NB4 (cell line): ENCODE results near the gene STAP2.
"Not testable (repeated sequence)": the region's sequence is repeated elsewhere in the genome, so short reads cannot be mapped to it uniquely, and the experiment has no call there.

Source experiments
- DNase-seq: peaks from one replicate; pipeline ENCODE4 v3.0.0; 2010; ENCODE audit warnings: low read depth
- H3K4me3 ChIP-seq: one replicate; pipeline ENCODE4 v1.5.1; 2011; ENCODE audit warnings: mild to moderate bottlenecking, low read depth, low read length, moderate library complexity
- MYC ChIP-seq: IDR thresholded peaks from 2 replicates; pipeline ENCODE4 v1.6.1; 2011; ENCODE audit warnings: low read depth, low read length
- POLR2A ChIP-seq: IDR thresholded peaks from 2 replicates; pipeline ENCODE4 v1.6.1; 2011; ENCODE audit warnings: mild to moderate bottlenecking; ENCODE audit not compliant: insufficient read length; ENCODE audit errors: extremely low read depth
- TF ChIP-seq, protein P1 (sequence below): IDR thresholded peaks from one replicate; pipeline ENCODE4 v1.5.1; 2012; ENCODE audit warnings: low read depth, low read length
- TF ChIP-seq, protein P2 (sequence below): IDR thresholded peaks from 2 replicates; pipeline ENCODE4 v1.6.1; 2011; ENCODE audit warnings: low read depth, low read length

The STAP2 gene

DNA sequence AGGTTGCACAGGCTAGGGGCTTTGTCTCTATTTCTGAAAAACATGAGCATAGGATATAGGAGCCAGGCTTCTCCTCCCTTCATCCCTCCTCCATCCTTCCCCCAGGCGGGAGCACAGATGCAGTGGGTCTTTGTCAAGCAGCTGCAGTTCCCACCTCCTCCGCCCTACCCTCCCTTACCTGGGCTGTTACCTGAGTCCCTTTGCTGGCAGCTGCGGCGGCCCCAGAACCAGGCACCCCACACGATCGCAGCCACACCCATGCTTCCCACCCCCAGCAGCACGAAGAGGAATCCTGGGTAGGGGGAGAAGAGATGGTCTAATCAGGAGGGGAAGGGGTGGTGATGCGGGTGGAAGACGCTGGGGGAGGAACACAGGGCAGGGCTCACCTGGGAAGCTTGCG lies 44.2 kb downstream of the STAP2 start:
- H3K4me3 ChIP-seq = no peak overlapping the region
- no peak for DNase-seq
- no peak for TF ChIP-seq MYC
- TF ChIP-seq, protein P1, sequence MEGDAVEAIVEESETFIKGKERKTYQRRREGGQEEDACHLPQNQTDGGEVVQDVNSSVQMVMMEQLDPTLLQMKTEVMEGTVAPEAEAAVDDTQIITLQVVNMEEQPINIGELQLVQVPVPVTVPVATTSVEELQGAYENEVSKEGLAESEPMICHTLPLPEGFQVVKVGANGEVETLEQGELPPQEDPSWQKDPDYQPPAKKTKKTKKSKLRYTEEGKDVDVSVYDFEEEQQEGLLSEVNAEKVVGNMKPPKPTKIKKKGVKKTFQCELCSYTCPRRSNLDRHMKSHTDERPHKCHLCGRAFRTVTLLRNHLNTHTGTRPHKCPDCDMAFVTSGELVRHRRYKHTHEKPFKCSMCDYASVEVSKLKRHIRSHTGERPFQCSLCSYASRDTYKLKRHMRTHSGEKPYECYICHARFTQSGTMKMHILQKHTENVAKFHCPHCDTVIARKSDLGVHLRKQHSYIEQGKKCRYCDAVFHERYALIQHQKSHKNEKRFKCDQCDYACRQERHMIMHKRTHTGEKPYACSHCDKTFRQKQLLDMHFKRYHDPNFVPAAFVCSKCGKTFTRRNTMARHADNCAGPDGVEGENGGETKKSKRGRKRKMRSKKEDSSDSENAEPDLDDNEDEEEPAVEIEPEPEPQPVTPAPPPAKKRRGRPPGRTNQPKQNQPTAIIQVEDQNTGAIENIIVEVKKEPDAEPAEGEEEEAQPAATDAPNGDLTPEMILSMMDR = no peak
- TF ChIP-seq, protein P2, sequence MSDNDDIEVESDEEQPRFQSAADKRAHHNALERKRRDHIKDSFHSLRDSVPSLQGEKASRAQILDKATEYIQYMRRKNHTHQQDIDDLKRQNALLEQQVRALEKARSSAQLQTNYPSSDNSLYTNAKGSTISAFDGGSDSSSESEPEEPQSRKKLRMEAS = no peak

DNA sequence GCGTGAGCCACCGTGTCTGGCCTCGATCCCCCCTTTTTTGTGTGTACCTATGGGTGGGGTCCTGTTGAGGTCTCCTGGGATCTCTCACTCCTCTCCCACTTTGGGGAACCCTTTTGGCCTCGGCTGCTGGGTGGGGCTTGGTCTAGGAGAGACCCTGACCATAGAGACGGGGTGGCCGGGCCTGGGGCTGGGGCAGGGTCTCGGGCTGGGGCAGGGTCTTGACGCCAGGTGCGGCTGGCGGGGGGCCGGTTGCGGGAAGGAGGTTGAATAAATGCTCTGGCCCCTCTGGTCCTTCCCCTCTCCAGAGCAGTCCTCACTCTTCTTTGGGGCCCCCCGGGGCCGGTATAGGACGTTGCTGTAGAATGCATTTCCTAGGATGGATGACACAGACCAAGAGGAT lies 46.1 kb downstream of the STAP2 start:
- no peak overlapping the region for H3K4me3 ChIP-seq
- no peak for DNase-seq
- TF ChIP-seq, protein P2 = no peak
- TF ChIP-seq MYC (no peak), POLR2A (no peak)
- TF ChIP-seq, protein P1 = no peak

DNA sequence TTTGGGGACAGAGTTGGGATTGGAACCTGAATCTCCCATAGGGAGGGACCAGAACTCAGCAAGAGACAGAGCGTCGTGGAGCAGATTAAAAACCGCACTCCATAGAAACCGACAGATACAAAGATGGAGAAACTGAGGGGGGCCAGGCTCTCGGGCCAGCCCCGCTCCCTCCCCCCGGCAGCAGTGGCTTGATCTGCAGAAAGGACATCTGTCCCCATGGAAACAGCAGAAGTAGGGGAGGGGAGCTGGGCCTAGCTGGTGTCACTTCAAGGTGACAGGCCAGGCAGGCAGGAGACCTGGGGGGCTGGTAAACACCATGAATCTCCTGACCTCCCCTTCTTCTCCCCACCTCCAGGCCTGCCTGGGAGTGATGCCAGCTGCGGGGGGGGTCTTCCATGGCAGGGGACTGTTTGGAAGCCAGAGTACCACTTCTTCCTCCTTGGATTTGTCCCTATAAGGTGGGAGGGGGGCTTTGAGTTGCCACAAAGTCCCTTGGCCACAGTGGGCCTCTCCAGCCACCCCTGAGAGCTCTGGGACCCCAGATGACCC lies 47.4 kb downstream of the STAP2 start:
- DNase-seq = no peak
- no peak overlapping the region for H3K4me3 ChIP-seq
- TF ChIP-seq MYC (no peak), POLR2A (no peak)
- TF ChIP-seq, protein P2 = no peak
- TF ChIP-seq, protein P1 = no peak

DNA sequence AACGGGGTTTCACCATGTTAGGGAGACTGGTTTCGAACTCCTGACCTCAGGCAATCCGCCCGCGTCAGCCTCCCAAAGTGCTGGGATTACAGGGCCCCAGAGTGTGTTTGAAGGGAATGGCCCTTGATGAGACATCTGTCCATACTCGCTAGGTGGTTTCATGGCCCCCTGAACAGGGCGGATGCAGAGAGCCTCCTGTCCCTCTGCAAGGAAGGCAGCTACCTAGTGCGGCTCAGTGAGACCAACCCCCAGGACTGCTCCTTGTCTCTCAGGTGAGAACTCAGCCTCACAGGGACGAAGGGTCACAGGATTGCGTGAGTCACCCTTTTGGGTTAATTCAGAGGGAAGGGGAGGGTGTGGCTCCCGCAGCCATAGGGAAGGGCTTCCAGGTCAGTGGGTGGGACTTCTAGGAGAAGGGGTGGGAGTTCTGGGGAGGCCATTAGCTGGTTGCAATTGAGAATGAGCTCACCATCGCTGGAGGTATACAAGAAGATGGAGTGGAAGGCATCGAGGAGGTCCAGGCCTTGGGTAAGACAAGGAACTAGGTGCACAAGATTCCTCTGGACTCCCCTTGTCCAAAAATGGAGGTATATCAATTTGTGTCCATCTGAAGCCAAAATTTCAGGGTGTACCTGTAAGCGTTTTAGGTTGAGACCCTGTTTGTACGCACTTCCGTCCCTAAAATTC lies 50.4 kb downstream of the STAP2 start:
- no peak for DNase-seq
- TF ChIP-seq POLR2A = no peak
- TF ChIP-seq, protein P1 = no peak
- TF ChIP-seq, protein P2 = no peak
- TF ChIP-seq MYC = no peak
- no peak overlapping the region for H3K4me3 ChIP-seq

DNA sequence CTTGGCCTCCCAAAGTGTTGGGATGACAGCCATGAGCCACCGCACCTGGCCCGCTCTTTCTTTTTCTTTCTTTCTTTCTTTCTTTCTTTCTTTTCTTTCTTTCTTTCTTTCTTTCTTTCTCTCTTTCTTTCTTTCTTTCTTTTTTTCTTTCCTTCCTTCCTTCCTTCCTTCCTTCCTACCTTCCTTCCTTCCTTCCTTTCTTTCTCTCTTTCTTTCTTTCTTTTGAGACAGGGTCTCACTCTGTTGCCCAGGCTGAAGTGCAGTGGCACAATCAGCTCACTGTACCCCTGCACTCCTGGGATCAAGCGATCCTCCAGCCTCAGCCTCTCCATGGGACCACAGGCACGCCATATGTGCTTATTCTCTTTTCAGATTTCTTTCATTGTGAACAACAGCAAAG lies 52.5 kb downstream of the STAP2 start:
- not testable (repeated sequence) for DNase-seq, H3K4me3 ChIP-seq

DNA sequence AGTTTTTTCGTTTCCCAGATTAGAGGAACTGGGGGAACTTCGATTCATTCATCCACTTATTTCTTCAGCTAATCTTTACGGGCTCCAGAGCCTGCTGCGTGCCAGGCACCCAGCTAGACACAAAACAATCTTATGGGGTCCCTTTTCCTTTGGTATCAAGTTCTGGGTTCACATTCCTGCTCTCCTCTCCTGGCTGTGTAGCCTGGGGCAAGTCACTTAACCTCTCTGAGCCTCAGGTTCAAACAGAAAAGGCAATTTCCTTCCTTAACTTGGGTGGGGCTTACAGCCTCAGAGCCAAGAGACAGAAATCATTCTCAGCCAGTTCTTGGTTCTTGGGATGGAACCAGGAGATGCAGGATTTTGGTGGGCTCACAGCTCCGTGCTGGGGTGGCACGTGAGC lies 53.7 kb downstream of the STAP2 start:
- H3K4me3 ChIP-seq = no peak overlapping the region
- no peak for DNase-seq
- TF ChIP-seq MYC = no peak
- TF ChIP-seq, protein P2 = no peak
- no peak for TF ChIP-seq POLR2A
- TF ChIP-seq, protein P1 = no peak
